HUES64 (cell line): Measurements from ENCODE around the gene COX4I2.

Experiments used
- H3K27ac ChIP-seq: 2 replicates; pipeline ENCODE4 v1.7.0; 2013; ENCODE audit warnings: low read depth, low read length, inconsistent platforms
- H3K27me3 ChIP-seq: 2 replicates; pipeline ENCODE4 v1.6.1; 2013; ENCODE audit warnings: mild to moderate bottlenecking, low read length; ENCODE audit not compliant: insufficient read depth
- H3K36me3 ChIP-seq: 2 replicates; pipeline ENCODE4 v1.6.1; 2013; ENCODE audit warnings: mild to moderate bottlenecking, low read length; ENCODE audit not compliant: insufficient read depth
- H3K4me1 ChIP-seq: 2 replicates; pipeline ENCODE4 v1.6.1; 2013; ENCODE audit warnings: mild to moderate bottlenecking, low read length, moderate library complexity; ENCODE audit not compliant: insufficient read depth
- H3K4me3 ChIP-seq: 2 replicates; pipeline ENCODE4 v1.5.1; 2013; ENCODE audit warnings: mild to moderate bottlenecking, low read length, moderate library complexity
- H3K9ac ChIP-seq: 2 replicates; pipeline ENCODE4 v1.6.1; 2013; ENCODE audit warnings: mild to moderate bottlenecking, low read depth, low read length
- H3K9me3 ChIP-seq: 2 replicates; pipeline ENCODE4 v1.6.1; 2013; ENCODE audit warnings: low read depth, low read length; ENCODE audit not compliant: insufficient read depth
- WGBS: fragments of 150-250, 120-280 bp; methylation state at CpG from one replicate; pipeline ENCODE4 v1.1.7; 2013; ENCODE audit warnings: missing lambda C conversion rate; 5-methylcytosine and 5-hydroxymethylcytosine counted together

COX4I2 gene

GRCh38 chr20:31670371-31671228 is 32.9 kb downstream of the COX4I2 start:
- peaks cover 5% of the 10 kb centered on the region; the same call in 1 of the 2 replicates for H3K36me3 ChIP-seq
- H3K27ac ChIP-seq = no peak overlapping the region
- 93% methylated on average over 10 of the region's 10 CpGs for WGBS
- no peak overlapping the region for H3K9ac ChIP-seq
- H3K9me3 ChIP-seq = no peaks in the 10 kb centered on the region
- H3K27me3 ChIP-seq = no peaks in the 10 kb centered on the region
- no peaks in the 10 kb centered on the region for H3K4me1 ChIP-seq
- H3K4me3 ChIP-seq = no peak overlapping the region

GRCh38 chr20:31671324-31671723 is 33.6 kb downstream of the COX4I2 start:
- Histone ChIP-seq H3K4me3 (no peak overlapping the region), H3K9ac (no peak overlapping the region), H3K9me3 (no peaks in the 10 kb centered on the region), H3K36me3 (0 out of 2 replicates have a peak, but pooled peaks cover 2% of the 10 kb centered on the region), H3K4me1 (no peaks in the 10 kb centered on the region), H3K27ac (no peak overlapping the region), H3K27me3 (no peaks in the 10 kb centered on the region)
- WGBS = 97% methylated on average over 2 of the region's 2 CpGs

GRCh38 chr20:31673435-31673834 is 35.7 kb downstream of the COX4I2 start:
- Histone ChIP-seq H3K27ac (no peak overlapping the region), H3K27me3 (no peaks in the 10 kb centered on the region), H3K9me3 (no peaks in the 10 kb centered on the region), H3K9ac (no peak overlapping the region), H3K4me3 (no peak overlapping the region), H3K4me1 (peaks cover 3% of the 10 kb centered on the region), H3K36me3 (peaks cover 8% of the 10 kb centered on the region; the same call in 1 of the 2 replicates)

GRCh38 chr20:31673943-31674463 is 36.3 kb downstream of the COX4I2 start:
- H3K9ac ChIP-seq = no peak overlapping the region
- H3K4me1 ChIP-seq = peaks cover 8% of the 10 kb centered on the region
- no peak overlapping the region for H3K27ac ChIP-seq
- H3K27me3 ChIP-seq = no peaks in the 10 kb centered on the region
- no peaks in the 10 kb centered on the region for H3K9me3 ChIP-seq
- WGBS = 88% methylated on average over 1 of the region's 2 CpGs
- H3K4me3 ChIP-seq = no peak overlapping the region
- H3K36me3 ChIP-seq = peaks cover 9% of the 10 kb centered on the region; the same call in 1 of the 2 replicates

GRCh38 chr20:31674895-31675827 is 37.4 kb downstream of the COX4I2 start:
- Histone ChIP-seq H3K4me3 (no peak overlapping the region), H3K27me3 (no peaks in the 10 kb centered on the region), H3K36me3 (peaks cover 9% of the 10 kb centered on the region; the same call in 1 of the 2 replicates), H3K9ac (no peak overlapping the region), H3K4me1 (peaks cover 8% of the 10 kb centered on the region), H3K27ac (no peak overlapping the region), H3K9me3 (no peaks in the 10 kb centered on the region)
- 93% methylated on average over 9 of the region's 10 CpGs for WGBS

- WGBS = 91% methylated on average over 11 of the region's 11 CpGs
- peaks cover 9% of the 10 kb centered on the region; the same call in 1 of the 2 replicates for H3K36me3 ChIP-seq
These were observed 38.3 kb downstream of the COX4I2 start for GRCh38 chr20:31675828-31676608.

GRCh38 chr20:31676609-31676989 is 38.9 kb downstream of the COX4I2 start:
- no peak overlapping the region for H3K4me3 ChIP-seq
- WGBS = 94% methylated on average over 6 of the region's 7 CpGs
- H3K36me3 ChIP-seq = peaks cover 7% of the 10 kb centered on the region; the same call in 1 of the 2 replicates
- H3K9ac ChIP-seq = no peak overlapping the region
- no peaks in the 10 kb centered on the region for H3K9me3 ChIP-seq
- no peak overlapping the region for H3K27ac ChIP-seq
- H3K27me3 ChIP-seq = no peaks in the 10 kb centered on the region
- H3K4me1 ChIP-seq = peaks cover 8% of the 10 kb centered on the region

More at GRCh38 chr20:31675828-31676608, 38.3 kb downstream of the COX4I2 start:
- Histone ChIP-seq H3K4me1 (peaks cover 8% of the 10 kb centered on the region), H3K27ac (no peak overlapping the region), H3K9me3 (no peaks in the 10 kb centered on the region), H3K27me3 (no peaks in the 10 kb centered on the region), H3K4me3 (no peak overlapping the region), H3K9ac (no peak overlapping the region)

- Histone ChIP-seq H3K36me3 (peaks cover 7% of the 10 kb centered on the region; the same call in 1 of the 2 replicates), H3K4me1 (peaks cover 8% of the 10 kb centered on the region), H3K9me3 (no peaks in the 10 kb centered on the region), H3K27me3 (no peaks in the 10 kb centered on the region), H3K9ac (no peak overlapping the region), H3K27ac (no peak overlapping the region), H3K4me3 (no peak overlapping the region)
- WGBS = 97% methylated on average over 2 of the region's 2 CpGs
These were observed 40.0 kb downstream of the COX4I2 start for GRCh38 chr20:31677553-31678260.

GRCh38 chr20:31678389-31679356 is 41.0 kb downstream of the COX4I2 start:
- Histone ChIP-seq H3K36me3 (peaks cover 7% of the 10 kb centered on the region; the same call in 1 of the 2 replicates), H3K9me3 (no peaks in the 10 kb centered on the region), H3K27ac (no peak overlapping the region), H3K4me3 (no peak overlapping the region), H3K27me3 (no peaks in the 10 kb centered on the region), H3K4me1 (peaks cover 8% of the 10 kb centered on the region), H3K9ac (no peak overlapping the region)
- 87% methylated on average over 9 of the region's 9 CpGs for WGBS
